KMS-11 (cell line): ENCODE measurements around the gene GNG7.
A peak's percentile ranks its signal among the peaks of the same experiment; 100 is the strongest.

ENCODE experiments used
- H2AFZ ChIP-seq: fragments of 200-600 bp; sonication (generic); 2 replicates; pipeline ENCODE4 v1.6.1; 2016; ENCODE audit warnings: antibody characterized with exemption, mixed run types, low read depth
- H3K27ac ChIP-seq: fragments of 200-600 bp; sonication (generic); 2 replicates; pipeline ENCODE4 v1.6.1; 2016; ENCODE audit warnings: mild to moderate bottlenecking, mixed run types
- H3K27me3 ChIP-seq: fragments of 200-600 bp; sonication (generic); 2 replicates; pipeline ENCODE4 v1.6.1; 2017; ENCODE audit warnings: mild to moderate bottlenecking, low read depth, mixed run types, moderate library complexity; ENCODE audit not compliant: insufficient read depth
- H3K36me3 ChIP-seq: fragments of 200-600 bp; sonication (generic); 2 replicates; pipeline ENCODE4 v1.6.1; 2017; ENCODE audit warnings: mild to moderate bottlenecking, mixed run types; ENCODE audit not compliant: insufficient read depth
- H3K4me1 ChIP-seq: fragments of 200-600 bp; sonication (generic); 2 replicates; pipeline ENCODE4 v1.6.1; 2016; ENCODE audit warnings: mild to moderate bottlenecking, low read depth, mixed run types; ENCODE audit not compliant: poor library complexity, severe bottlenecking
- H3K4me2 ChIP-seq: fragments of 200-600 bp; sonication (generic); 2 replicates; pipeline ENCODE4 v1.7.0; 2016; ENCODE audit warnings: mild to moderate bottlenecking, mixed run types
- H3K4me3 ChIP-seq: fragments of 200-600 bp; sonication (generic); IDR thresholded peaks from 2 replicates; pipeline ENCODE4 v1.6.1; 2017; ENCODE audit warnings: low read depth, low read length, mixed read lengths; ENCODE audit not compliant: insufficient read depth
- H3K79me2 ChIP-seq: fragments of 200-600 bp; sonication (generic); 2 replicates; pipeline ENCODE4 v1.6.1; 2016; ENCODE audit warnings: low read depth, mixed run types; ENCODE audit not compliant: insufficient read depth
- H3K9ac ChIP-seq: fragments of 200-600 bp; sonication (generic); 2 replicates; pipeline ENCODE4 v1.6.1; 2016; ENCODE audit warnings: mild to moderate bottlenecking, mixed run types
- H4K20me1 ChIP-seq: fragments of 200-600 bp; sonication (generic); 2 replicates; pipeline ENCODE4 v1.6.1; 2016; ENCODE audit warnings: mild to moderate bottlenecking, mixed run types; ENCODE audit not compliant: insufficient read depth
- TF ChIP-seq, protein P1 (sequence below): fragments of 200-600 bp; sonication (generic); conservative IDR thresholded peaks from 2 replicates; pipeline ENCODE4 v1.6.1; 2017; ENCODE audit warnings: low read depth, mild to moderate bottlenecking, antibody characterized with exemption, low read length, moderate library complexity, mixed read lengths

The GNG7 gene

DNA sequence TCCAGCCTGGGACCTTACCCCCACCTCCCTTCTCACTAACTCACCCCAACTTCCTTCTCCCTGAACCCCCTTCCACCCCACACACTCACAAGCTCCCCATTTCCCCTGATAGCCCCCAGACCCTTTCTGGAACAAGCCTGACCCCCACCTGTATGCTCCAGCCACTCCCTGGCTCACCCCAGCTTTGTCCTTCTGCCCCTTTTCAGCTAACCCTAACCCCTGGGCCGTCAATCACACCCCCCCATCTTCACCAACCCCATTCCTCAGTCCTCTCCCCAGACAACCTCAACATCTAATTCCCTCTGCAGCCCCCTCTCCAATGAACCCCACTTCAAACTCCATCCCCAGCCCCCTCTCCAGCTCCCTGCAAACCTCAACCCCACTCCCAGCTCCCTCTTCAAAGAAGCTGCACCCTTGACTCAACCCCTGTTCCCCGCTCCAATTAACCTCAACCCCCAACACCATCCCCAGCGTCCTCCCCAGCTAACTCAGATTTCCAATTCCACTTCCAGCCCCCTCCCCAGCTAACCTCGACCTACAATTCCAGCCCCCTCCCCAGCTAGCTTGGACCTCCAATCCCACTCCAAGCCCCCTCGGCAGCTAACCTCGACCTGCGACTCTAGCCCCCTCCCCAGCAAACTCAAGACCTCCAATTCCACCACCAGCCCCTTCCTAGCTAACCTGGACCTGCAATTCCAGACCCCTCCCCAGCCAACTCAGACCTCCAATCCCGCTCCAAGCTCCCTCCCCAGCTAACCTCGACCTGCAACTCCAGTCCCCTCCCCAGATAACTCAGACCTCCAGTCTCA lies 929 bp downstream of the GNG7 start:
- TF ChIP-seq, protein P1, sequence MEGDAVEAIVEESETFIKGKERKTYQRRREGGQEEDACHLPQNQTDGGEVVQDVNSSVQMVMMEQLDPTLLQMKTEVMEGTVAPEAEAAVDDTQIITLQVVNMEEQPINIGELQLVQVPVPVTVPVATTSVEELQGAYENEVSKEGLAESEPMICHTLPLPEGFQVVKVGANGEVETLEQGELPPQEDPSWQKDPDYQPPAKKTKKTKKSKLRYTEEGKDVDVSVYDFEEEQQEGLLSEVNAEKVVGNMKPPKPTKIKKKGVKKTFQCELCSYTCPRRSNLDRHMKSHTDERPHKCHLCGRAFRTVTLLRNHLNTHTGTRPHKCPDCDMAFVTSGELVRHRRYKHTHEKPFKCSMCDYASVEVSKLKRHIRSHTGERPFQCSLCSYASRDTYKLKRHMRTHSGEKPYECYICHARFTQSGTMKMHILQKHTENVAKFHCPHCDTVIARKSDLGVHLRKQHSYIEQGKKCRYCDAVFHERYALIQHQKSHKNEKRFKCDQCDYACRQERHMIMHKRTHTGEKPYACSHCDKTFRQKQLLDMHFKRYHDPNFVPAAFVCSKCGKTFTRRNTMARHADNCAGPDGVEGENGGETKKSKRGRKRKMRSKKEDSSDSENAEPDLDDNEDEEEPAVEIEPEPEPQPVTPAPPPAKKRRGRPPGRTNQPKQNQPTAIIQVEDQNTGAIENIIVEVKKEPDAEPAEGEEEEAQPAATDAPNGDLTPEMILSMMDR = no peak
- H2AFZ ChIP-seq = no peak overlapping the region
- H4K20me1 ChIP-seq = no peaks in the 10 kb centered on the region
- H3K9ac ChIP-seq = peak overlapping the region; percentile 31; the same call in 1 of the 2 replicates
- H3K4me3 ChIP-seq = no peak overlapping the region
- H3K27ac ChIP-seq = no peak overlapping the region
- H3K36me3 ChIP-seq = no peaks in the 10 kb centered on the region
- H3K79me2 ChIP-seq = no peaks in the 10 kb centered on the region; the same call in 1 of the 2 replicates
- no peaks in the 10 kb centered on the region for H3K27me3 ChIP-seq
- H3K4me1 ChIP-seq = peaks cover 42% of the 10 kb centered on the region
- H3K4me2 ChIP-seq = peak overlapping the region; percentile 78

DNA sequence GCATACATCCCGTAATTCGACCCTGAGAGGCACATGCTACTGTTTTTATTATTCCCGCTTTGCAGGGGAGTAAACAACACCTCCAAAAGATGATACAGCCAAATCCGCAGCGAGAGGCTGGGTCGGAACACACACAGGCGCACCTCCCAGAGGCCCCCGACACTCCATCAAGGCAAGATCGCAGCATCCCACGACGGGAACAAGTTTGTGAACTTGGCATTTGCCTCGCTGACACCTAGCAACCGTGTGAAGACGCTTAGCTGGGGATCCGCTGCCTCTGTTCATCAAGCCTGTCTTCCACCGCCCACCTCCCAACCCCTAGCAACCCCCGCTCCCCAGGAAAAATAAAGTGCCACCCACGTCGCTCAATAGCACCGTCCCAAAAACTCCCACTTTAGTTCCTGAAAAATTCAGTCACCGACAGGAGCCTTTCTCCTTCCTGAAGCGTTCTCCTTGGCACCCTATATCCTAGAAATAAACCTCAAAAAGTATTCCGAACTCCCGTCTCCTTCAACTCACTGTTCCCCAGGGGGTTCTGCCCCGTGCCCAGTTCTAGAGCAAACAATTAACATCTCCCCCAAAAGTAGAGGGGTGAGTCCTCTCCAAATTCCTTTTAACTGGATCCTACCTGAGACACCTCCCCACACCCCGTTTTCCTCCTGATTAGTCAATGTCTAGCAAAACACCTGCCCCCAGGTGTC lies 1.7 kb downstream of the GNG7 start:
- TF ChIP-seq, protein P1 = no peak
- Histone ChIP-seq H4K20me1 (no peaks in the 10 kb centered on the region), H3K79me2 (no peaks in the 10 kb centered on the region; the same call in 1 of the 2 replicates), H3K4me3 (no peak overlapping the region), H3K4me2 (peak overlapping the region; percentile 61; the same call in 1 of the 2 replicates), H3K4me1 (peaks cover 42% of the 10 kb centered on the region), H3K27me3 (no peaks in the 10 kb centered on the region), H3K9ac (no peak overlapping the region), H3K36me3 (no peaks in the 10 kb centered on the region), H2AFZ (no peak overlapping the region), H3K27ac (no peak overlapping the region)

DNA sequence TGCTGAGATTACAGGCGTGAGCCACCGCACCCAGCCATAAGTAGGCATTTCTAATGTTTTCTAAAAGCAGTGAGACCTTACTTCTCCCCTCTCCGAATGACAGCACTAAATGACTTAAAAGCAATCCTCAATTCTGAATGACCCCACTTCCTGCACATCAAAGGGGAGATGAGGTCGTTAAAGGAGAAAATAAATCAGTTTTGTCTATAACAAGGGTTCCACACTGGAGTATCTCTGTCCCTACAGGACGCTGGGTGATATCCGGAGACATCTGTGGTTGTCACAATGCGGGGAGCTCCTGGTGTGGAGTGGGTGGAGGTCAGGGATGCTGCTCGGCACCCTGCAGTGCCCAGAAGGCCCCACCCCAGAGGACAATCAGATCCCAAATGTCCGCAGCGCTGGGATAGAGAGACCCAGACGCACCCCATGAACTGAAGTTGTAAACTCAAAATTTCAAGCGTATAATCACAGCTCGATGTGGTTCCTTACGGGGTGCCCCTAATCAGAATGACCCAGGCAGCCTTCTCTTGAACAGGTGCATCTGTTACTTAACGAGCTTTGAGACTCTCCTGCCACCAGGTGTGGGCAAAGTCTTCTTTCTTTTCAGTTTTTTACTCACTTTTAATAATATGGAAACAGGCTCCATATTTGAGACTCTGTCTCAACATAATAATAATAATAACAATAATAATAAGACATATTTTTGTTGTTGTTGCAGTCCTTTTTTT lies 2.9 kb downstream of the GNG7 start:
- H3K27ac ChIP-seq = peak overlapping the region; percentile 65

DNA sequence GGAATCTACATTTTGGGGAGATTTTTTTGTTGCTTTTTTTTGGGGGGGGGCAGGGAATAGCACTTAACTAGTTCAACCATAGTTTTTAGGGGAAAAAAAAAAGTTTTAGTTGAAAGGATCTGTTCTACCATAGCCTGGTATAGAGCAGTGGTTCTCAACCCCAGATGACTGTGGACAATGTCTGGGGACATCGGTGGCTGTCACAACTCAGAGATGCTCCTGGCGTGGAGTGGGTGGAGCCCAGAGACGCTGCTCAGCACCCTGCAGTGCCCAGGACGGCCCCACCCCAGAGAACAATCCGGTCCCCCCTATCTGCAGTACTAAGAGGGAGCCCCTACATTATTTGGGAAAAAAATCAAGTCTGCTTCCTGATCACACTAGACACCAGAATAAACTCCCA lies 8.3 kb downstream of the GNG7 start:
- H3K4me3 ChIP-seq = no peak overlapping the region
- H3K4me1 ChIP-seq = peaks cover 21% of the 10 kb centered on the region
- H2AFZ ChIP-seq = no peak overlapping the region
- H3K79me2 ChIP-seq = no peaks in the 10 kb centered on the region
- no peaks in the 10 kb centered on the region for H3K36me3 ChIP-seq
- H3K4me2 ChIP-seq = no peak overlapping the region
- H3K9ac ChIP-seq = no peak overlapping the region
- H3K27me3 ChIP-seq = no peaks in the 10 kb centered on the region
- H4K20me1 ChIP-seq = no peaks in the 10 kb centered on the region
- TF ChIP-seq, protein P1 = no peak
- no peak overlapping the region for H3K27ac ChIP-seq

More for the DNA sequence above, 2.9 kb downstream of the GNG7 start:
- Histone ChIP-seq H4K20me1 (no peaks in the 10 kb centered on the region), H3K36me3 (no peaks in the 10 kb centered on the region), H3K4me2 (peak overlapping the region; percentile 61), H3K79me2 (no peaks in the 10 kb centered on the region; the same call in 1 of the 2 replicates), H3K4me3 (no peak overlapping the region), H2AFZ (peak overlapping the region; percentile 19; the same call in 1 of the 2 replicates), H3K27me3 (no peaks in the 10 kb centered on the region), H3K9ac (peak overlapping the region; percentile 32; the same call in 1 of the 2 replicates), H3K4me1 (peaks cover 42% of the 10 kb centered on the region)
- TF ChIP-seq, protein P1 = no peak
